GM18858 (cell line): ENCODE measurements around the gene BANF2.

Experiments used
- ATAC-seq: cut with Tn5 transposase; IDR thresholded peaks from one replicate; pipeline ENCODE4 v1.9.1; 2021; ENCODE audit not compliant: unreplicated experiment

BANF2 gene

GRCh38 chr20:17663486-17663885 is 36.3 kb upstream of the BANF2 start:
- ATAC-seq: no peak

GRCh38 chr20:17664025-17664633 is 35.6 kb upstream of the BANF2 start:
- ATAC-seq: no peak

GRCh38 chr20:17665756-17666155 is 34.0 kb upstream of the BANF2 start:
- ATAC-seq: no peak

- no peak for ATAC-seq
Measured at GRCh38 chr20:17666481-17666880, 33.3 kb upstream of the BANF2 start.

GRCh38 chr20:17667445-17667844 is 32.3 kb upstream of the BANF2 start:
- no peak for ATAC-seq

- ATAC-seq: no peak
Measured at GRCh38 chr20:17668432-17668831, 31.3 kb upstream of the BANF2 start.

- no peak for ATAC-seq
Measured at GRCh38 chr20:17669306-17669931, 30.3 kb upstream of the BANF2 start.

GRCh38 chr20:17671011-17671410 is 28.8 kb upstream of the BANF2 start:
- no peak for ATAC-seq

- ATAC-seq: no peak
Measured at GRCh38 chr20:17671565-17671964, 28.2 kb upstream of the BANF2 start.

- no peak for ATAC-seq
Measured at GRCh38 chr20:17673084-17673483, 26.7 kb upstream of the BANF2 start.

GRCh38 chr20:17674722-17675518 is 24.8 kb upstream of the BANF2 start:
- ATAC-seq: no peak

GRCh38 chr20:17675519-17676377 is 24.0 kb upstream of the BANF2 start:
- ATAC-seq: no peak

- ATAC-seq: no peak
Measured at GRCh38 chr20:17676378-17676759, 23.4 kb upstream of the BANF2 start.

GRCh38 chr20:17676942-17677341 is 22.8 kb upstream of the BANF2 start:
- no peak for ATAC-seq

GRCh38 chr20:17678295-17678694 is 21.5 kb upstream of the BANF2 start:
- no peak for ATAC-seq

- ATAC-seq: no peak
Measured at GRCh38 chr20:17678886-17679285, 20.9 kb upstream of the BANF2 start.

GRCh38 chr20:17679941-17680835 is 19.6 kb upstream of the BANF2 start:
- no peak for ATAC-seq

GRCh38 chr20:17680836-17681725 is 18.7 kb upstream of the BANF2 start:
- ATAC-seq: peak; percentile 37

- no peak for ATAC-seq
Measured at GRCh38 chr20:17681726-17682102, 18.1 kb upstream of the BANF2 start.
